Muscle of arm (tissue), 12 donors: ENCODE results near the gene CEP95. TPM values are rescaled to one million over a fixed set of nuclear protein-coding genes. Genes with fewer than 3 reads are reported as not detected.
"Not testable (repeated sequence)": the region's sequence is repeated elsewhere in the genome, so short reads cannot be mapped to it uniquely, and the experiment has no call there.

Source experiments
- DNase-seq: peaks from one replicate; pipeline ENCODE4 v3.0.0-alpha.2; 2013
- polyA plus RNA-seq, 12 donors: library from polyadenylated mRNA; unstranded; fragments of 120-200 nt; gene quantifications; one replicate each; pipeline ENCODE4 v1.2.1, GENCODE V29; 2013; ENCODE audit not compliant: insufficient read length in 12 of 12

Gene CEP95
- polyA plus RNA-seq, 12 donors: 36.0 to 131 (median 56.1) TPM; not detected in 1

DNA sequence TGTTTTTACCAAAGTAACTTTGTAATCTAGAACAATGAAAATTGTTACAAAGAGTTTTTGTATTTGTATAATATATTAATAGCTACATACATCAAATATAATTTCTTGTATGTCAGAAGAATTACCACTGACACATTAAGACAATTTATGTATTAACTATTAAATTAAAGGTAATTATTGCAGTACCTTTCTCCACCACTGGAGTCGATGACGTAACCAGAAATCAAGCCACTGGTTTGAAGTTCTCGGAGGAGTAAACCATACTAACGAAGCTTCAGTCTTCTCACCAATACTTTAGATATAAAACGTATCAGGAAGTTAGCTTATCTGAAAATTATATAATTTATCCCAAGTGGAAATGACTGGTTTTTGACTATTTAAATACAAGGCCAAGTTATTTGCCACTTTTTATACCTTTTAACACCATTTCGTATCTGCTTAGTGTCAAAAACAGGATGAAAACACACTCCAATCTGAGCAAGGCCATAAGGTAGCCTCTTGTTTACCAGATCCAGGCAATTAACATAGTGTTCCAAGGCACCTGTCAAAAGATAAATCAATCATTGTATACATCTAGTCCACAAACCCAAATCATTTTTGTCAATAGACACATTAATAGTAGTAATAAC is 14.2 kb upstream of the CEP95 start:
- no peak for DNase-seq

DNA sequence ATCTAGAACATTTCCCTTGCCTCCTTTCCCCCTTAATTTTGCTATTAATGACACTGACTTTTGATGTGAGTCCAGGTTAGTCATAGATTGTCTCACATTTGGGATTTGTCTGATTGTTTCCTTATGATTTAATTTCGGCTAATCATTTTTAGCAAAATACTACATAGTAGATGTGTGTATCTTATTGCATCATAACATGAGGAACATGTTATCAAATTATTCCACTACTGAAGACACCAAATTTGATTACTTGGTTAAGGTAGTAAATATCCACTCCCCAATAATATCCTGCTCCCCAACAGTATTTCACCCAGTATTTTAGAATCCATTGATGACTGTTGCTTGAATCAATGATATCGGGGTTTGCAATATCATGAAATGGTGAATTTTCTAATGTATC is 12.7 kb upstream of the CEP95 start:
- DNase-seq: no peak

DNA sequence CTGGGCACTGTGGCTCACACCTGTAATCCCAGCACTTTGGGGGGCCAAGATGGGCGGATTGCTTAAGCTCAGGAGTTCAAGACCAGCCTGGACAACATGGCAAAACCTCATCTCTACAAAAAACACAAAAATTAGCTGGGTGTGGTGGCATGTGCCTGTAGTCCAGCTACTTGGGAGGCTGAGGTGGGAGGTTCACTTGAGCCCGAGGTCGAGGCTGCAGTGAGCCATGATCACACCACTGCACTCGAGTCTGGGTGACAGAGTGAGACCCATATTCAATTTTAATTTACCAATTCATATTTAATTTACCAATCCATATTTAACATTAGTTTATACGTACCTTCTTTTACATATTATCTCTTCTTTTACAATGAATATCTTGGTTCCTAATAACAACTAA is 11.5 kb upstream of the CEP95 start:
- not testable (repeated sequence) for DNase-seq

DNA sequence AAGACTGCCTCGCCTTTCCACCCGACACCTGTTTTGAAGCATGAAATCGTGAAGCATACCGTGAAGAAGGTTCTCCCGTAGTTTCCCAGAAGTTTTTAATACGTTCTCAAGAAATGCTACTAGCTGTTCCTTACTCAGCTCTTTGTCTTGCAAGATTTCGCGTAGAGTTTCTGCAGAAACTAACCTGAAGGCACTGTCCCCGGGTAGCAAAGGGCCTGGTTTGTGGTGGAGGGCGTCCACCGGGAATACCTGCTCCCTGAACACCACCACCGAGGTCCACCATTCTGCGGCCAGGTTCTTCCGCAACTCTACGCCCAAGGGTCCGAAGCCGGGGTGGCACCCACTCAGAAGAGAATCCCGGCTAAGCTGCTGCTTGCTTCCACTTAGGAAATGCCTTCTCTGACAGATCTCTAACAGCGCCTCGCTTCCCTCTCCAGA is 10.4 kb upstream of the CEP95 start:
- DNase-seq: no peak

DNA sequence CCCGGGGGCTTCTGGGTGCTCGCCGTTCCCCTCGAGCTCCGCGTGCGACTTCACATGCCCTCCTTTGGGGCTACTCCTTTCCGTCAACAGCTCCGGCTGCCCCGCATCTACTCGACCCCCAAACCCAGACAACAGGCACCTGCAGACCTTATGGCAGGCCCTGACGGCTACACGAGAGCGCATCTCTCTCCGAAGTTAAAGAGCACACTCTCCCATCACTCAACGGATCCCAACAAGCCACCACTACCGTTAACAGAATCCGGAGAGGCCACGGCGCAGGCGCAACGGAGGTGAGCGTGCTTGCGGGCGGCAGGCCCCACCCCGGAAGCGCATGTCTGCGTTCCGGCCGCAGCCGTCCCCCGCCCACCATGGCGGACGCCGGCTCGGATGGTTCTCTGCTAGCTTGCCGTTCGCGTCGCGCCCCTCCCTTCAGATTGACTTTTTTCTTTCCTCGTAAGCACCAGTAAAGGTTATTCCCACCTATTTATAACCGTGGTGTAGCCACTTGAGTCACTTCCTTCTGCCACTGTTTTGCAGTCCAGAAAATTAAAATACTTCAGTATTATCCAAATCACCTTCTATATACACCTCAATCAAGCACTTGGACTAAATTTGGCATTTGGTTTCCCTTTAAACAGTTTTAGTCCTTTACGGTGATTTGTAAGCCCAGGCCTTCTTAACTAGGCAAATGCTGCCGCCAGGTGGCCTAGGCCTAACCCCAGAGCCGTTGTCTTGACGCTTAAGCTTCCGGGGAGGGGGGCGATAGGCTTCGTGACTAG is 9.8 kb upstream of the CEP95 start, which contains the start of gene POLG2:
Gene POLG2, minus strand, starts transcription at position 269 of the 779 bp plus-strand sequence. Its CDS starts 86 bp downstream, at position 183.
- peak; percentile 92 for DNase-seq

DNA sequence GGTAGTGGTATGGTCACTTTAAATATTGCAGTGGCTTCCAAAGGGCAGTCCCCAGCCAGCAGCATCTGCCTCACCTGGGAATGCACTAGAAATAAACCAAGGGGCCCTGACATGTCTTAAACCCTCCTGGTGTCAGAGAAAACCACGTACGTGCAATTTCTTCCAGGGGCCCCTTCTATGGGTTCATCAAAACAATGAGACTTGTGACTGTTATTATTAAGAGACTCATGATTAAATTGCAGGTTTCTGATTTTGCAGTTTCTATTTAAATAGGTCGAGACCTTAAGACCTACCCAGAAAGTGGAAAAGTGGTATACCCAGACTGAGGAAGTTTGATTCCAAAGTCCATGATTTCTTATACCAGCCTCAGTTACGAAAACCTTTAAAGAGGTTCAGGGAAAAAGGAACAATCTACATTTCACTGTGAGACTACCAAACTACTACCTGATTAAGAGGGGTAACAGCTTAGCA is 9.2 kb upstream of the CEP95 start:
- no peak for DNase-seq

DNA sequence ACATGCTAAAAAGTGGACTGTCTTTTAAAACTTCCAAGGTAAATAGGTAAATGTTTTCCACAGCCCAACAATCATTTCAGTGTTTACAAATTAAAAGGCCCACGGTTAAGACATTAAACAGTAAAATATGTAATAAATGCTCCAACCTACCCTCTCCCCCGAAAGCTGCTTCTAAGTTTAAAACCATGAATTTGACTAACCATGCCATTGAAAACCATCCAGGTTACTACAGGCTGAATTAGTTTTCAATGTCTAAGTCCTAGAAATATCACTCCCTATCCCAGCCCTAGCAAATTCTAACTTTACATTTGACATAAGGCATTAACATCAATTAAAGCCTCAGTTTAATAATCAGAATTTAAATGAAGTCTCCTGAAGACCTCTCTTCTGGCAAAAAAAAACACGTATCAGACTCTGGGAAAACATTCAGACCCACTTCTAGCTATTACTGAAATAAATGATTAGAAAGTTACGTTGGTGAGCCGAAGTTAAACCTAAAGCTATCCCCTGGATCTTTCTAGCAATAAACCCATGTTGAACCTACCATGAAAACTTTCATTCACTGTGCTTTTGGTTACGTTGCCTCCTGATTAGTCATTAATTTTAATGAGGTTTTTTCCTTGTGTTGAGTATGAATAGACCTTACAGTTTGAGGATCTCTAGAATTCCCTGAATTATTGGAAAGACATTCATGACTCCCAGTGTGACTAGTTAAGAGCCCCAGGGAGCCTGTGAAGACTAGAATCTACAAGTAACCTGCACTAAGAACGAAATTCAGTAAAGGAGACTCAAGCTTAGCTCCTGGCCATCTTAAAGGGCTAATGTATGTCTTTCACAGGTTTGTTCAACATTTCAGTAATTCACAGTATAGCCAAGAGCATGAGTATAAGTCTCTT is 8.2 kb upstream of the CEP95 start:
- no peak for DNase-seq

DNA sequence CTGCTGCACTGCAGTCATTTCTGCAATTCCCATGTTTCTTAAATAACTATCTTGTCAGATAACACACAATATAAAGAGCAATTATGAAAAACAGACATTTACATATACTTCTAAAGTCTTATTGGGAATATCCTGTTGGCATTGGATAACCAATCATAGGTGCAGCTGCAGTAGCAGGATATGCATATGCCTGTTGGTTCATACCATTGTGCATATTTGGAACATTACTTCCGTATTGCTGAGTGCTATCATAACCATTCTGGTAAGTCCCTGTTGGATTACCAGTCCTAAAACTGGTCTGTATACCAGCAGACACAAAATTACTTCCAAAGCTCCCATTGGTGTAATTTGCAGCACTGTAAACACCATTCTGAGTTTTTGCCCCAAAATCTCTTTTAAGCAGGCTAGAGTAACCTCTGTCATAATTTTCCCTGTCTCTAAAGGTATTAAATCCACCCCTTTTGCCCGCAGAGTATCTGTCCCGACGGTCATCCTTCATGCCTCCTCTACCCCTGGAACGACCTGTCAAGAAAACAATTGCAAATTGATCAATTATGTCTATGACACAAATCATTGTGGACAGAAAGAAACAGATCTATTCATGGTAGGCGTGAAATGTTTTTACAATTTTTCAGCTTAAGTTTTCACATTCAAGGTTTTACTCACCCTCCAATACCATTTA is 6.8 kb upstream of the CEP95 start:
- no peak for DNase-seq

DNA sequence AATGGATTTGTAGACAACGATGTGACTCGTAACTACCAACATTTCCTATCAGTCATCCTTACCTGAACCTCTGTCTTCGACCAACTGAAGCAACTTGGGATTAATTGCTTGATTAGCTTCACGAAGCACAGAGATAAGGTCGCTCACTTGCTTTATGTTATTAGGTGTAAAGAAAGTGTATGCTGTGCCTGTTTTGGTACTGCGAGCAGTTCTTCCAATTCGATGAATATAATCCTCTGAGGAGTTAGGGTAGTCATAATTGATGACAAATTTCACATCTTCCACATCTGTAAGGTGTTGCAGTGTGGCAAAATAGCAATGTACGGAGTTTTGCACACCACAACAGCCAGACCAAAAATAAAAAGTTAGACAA is 6.3 kb upstream of the CEP95 start:
- no peak for DNase-seq

DNA sequence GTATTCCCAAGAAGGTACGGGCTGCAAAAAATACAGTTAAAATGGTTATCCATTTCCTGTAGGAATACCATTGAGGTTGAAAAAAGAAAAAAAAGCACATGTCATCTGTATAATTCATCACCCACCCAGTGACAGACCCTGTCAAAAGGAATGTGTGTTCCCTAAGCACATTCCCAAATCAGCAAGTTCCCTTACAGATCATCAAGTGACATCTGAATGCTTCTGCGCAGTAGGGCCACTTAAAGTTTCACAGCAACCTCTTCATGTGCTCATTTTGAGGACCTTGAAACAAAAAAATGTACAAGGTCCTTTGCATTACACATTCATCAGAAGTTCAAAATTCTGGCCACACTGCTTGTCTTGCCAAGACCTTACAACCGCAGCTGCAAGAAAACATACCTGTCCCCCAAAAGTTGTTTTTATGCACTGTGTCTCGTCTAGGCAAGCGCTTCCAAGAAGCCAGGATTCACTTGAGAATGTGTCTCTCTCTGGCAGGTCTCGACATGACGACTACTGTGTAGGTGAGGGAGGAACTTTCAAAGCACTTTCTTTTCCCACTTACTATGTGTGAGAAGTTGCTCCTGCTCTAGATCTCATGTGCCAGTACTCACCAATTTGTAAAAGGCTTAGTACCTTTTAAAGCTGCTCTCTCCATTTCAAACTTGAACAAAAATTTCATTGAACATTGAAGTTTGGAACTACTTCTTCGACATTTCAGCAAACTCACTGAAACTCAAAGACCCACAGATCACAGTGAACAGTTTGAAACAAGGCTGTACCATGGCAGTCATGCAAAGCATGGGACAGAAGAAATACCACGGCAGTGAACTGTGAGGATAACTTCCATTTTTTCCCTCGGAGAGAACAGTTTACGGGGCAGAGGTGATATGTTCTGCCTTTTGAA is 5.7 kb upstream of the CEP95 start:
- DNase-seq: no peak

DNA sequence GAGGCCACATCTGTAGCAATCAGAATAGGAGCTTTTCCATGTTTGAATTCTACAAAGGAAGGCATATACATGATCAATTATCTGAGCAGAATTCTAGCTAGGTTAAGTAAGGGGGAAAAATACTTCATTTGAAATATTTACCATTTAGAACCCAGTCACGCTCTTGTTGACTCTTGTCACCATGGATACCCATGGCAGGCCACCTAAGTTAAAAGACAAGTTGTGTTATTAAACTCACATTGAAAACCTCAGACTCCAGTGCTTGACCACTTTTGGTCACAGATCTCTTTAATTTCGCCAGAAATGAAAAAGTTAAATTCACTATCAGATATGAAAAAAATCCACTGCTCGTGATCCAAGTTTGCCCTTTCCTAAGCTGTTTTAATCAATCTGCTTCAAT is 4.8 kb upstream of the CEP95 start:
- DNase-seq: no peak

DNA sequence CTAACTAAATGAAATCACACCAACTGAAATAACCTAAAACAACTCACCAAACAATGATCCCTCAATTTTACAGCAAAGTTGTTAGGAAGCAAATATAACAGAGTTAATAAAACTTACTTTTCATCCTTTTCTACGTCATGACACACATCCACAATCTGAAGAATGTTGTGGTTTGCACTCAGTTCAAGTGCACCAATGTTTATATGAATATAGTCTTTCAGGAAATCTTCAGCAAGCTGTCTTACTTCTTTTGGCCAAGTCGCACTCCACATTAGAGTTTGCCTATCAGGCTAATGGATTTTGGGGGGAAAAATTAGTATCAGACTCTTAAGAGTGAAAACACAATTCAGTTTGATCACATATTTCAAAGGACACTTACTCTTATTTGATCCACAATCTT is 4.0 kb upstream of the CEP95 start:
- no peak for DNase-seq

DNA sequence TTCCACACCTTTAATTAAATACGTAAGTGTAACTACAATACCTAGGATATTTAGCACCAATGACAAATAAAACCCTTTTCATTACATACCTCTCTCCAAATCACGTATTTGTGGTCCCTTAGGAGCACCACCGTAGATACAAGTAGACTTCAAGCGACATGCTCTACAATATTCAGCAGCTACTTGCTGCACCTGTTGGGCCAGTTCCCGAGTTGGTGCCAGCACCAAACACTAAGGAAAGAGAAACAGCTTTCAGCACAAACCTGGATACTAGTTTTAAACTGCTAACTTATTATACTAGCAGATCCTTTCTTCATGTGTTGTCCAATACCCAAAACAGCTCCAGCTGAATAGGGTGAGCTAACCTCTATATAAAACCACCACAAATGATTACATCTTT is 3.4 kb upstream of the CEP95 start:
- no peak for DNase-seq

DNA sequence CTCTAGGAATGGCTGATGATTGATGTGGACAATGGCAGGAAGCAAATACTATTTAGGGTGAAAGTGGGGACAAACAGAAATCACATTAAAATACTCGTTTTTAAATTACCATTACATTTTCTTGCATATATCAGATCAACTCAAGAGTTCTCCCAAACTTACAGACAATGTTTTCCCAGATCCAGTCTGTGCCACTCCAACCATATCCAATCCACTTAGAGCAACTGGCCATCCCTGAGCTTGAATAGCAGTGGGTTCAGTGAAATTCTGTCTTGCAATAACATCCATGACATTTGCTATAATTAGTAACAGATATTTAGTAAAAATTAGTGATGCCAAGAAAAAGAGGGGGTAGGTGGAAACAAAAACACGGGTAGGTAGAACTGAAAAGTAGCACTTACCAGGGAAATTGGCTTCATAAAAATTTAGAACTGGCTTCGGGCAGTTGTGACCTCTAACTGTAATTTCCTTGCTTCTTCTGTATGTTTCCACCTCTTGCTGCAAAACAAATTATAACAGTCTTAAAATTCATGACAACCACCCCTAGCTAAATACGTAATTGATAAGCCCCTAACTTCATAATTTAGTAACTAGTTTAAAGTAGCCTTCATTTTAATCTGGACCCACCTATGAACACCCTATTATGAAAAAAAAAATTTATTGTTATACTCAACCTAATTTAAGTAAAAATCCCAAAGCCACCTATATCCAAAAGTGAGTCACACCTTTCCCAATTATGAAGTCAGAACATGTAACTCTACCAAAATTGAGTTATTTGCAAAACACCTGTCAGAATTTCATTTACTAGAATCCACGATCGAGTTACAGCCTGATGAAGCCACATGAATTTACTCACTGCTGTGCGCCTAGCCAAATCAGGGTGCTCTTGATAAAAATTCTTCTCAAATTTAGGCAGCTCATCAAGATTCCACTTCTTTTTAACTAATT is 2.7 kb upstream of the CEP95 start:
- peak; percentile 11 for DNase-seq

DNA sequence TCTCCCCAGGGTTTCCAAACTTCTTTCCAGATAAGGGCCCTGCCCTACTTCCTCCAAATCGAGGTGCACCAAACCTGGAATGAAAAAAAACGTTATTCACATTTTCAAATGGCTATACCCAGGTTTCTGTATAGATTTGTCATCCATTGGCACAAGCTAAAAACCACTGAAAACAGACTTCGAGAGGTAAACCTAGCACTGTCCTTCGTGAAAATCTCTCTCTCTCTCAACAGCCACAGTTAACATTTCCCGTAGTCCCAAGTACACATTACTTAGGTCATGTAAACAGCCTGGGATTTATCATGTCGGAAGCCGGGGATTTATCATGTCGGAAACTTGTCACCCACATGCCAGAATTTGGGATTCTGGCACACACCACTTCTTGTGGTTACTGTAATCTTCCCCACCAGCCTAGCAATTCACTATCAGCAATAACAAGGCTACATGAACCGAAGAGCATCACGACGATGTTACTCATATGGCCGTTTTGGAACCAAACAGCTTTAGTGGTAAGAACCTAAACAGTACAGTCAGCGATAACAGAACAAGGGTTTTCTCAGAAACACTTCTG is 1.9 kb upstream of the CEP95 start:
- peak; percentile 58 for DNase-seq

DNA sequence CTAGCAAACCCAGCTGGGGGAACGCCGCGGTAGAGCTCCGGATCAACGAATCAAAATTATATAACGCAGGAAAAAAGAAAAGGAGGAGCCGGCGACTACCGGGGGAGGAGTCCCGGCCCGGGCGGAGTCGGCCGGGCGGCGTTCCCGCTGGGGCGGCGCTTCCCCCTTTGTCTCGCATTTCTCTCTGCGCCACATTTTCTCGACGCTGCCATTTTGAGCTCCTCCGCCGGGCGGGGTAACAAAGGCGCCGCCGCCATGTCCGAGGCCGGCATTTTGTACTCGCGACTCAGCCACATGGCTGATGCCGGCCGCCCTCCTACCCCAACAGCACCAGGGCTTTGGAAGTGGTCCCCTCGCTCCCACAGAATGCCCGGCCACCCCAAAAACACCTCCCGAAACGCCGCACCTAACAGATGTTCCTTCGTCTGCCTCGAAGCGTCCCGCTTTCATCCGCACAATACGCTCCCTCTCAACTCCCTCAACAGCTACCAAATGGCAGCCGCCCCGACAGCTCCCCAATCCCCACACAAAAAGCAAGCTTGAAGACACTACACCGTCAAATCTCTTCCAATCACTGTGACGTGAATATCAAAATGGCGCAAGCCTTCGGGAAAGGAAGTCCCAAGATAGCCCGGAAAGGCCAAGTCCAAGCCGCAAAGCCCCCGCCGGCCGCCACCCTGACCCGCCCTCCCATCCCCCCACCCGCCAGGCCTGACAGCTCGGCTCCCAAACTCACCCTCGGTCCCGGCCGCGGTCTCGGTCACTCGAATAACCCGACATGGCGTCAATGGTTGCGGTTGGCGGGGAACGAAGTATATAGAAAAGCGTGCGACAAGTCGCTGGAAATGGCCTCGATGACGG is 1.2 kb upstream of the CEP95 start:
- DNase-seq: peak; percentile 97

DNA sequence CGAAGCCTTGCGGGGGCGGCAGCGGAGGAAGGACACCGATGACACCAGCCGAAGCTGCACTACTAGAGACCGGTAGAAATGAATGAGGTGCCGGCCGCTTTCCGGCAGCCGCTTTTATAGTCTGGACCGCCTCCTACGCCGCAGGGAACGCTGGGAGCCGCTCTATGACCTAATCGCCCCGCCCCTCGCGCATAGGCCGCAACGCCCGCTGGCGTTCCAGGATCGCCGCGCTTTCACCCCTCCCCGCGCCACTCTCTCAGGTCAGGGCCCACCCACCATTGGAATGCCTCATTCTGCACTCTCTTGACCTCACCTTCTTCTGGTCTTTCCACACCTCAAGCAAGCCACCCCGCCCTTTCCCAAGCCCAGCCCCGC is 589 bp upstream of the CEP95 start, which contains the start of gene DDX5:
Gene DDX5, minus strand, starts transcription at position 89 of the 375 bp plus-strand sequence. CDS start 170 bp downstream, outside the sequence.
- peak; percentile 97 for DNase-seq

DNA sequence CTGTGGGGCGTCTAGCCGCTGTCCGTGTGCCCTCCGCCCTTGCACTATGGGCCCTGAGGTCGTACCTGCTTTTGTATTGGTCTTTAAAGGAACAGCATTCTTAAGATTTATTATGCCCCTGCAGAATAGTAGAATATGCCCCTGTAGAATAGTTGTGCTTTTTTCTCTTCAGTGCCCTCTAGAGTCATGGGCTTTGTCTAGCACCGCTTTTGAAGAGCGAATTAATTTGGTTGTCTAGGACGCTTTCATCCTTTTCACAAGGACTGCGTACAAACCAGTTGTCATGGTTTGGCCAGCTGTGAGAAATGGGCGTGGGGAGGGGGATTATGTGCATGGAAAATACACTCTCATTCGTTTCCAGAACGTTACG is 621 bp downstream of the CEP95 start:
- DNase-seq: peak; percentile 81
